Endothelial cell of umbilical vein (primary cell): Measurements from ENCODE around the gene ZNF234. TPM values are rescaled to one million over a fixed set of nuclear protein-coding genes. Genes with fewer than 3 reads are reported as not detected.

Experiments
- BruUV-seq: library from RNA; stranded (reverse); fragments of 400-500 nt; replicated peaks from 2 replicates; lab custom pipeline; 2021; lab: Mats Ljungman, UMichigan
- CTCF ChIA-PET: fragments of 300-600, 350-600 bp; sonication (Branson Sonifier 250); formaldehyde crosslinking; loops from one replicate; lab custom pipeline; 2021; ENCODE audit warnings: antibody characterized with exemption, inconsistent platforms; lab: Charles Lee
- POLR2A ChIA-PET: fragments of 300-600, 350-600 bp; sonication (Branson Sonifier 250); formaldehyde crosslinking; loops from one replicate; lab custom pipeline; 2021; ENCODE audit warnings: antibody characterized with exemption, inconsistent platforms; lab: Charles Lee
- DNase-seq: peaks from one replicate; pipeline ENCODE4 v3.0.0-alpha.2; 2011; ENCODE audit warnings: low read depth, low spot score
- FAIRE-seq: peaks from 2 replicates; lab custom pipeline; 2011; peaks lifted over from hg19 to GRCh38; lab: Jason Lieb, UNC
- H2AFZ ChIP-seq: 2 replicates; pipeline ENCODE4 v1.6.0; 2012; ENCODE audit warnings: low read depth, low read length, control low read depth, inconsistent platforms
- H3K27ac ChIP-seq: 2 replicates; pipeline ENCODE4 v1.5.1; 2011; ENCODE audit warnings: low read depth, mild to moderate bottlenecking, control low read depth, low read length, moderate library complexity; ENCODE audit not compliant: insufficient read depth
- H3K27me3 ChIP-seq, 2 experiments: 2 replicates each; pipeline versions ENCODE4 v1.6.0 to v1.6.1; 2011; ENCODE audit warnings: low read length in 2 of 2, mixed read lengths in 1 of 2; ENCODE audit not compliant: control insufficient read depth in 2 of 2, insufficient read depth in 2 of 2
- H3K36me3 ChIP-seq, 2 experiments: 2 replicates in 1 of 2; 3 replicates in 1 of 2; pipeline ENCODE4 v1.5.1; 2011; ENCODE audit warnings: low read length in 2 of 2, mild to moderate bottlenecking in 1 of 2, moderate library complexity in 1 of 2; ENCODE audit not compliant: control insufficient read depth in 2 of 2, insufficient read depth in 2 of 2; ENCODE audit errors: extremely low read depth in 1 of 2
- H3K4me1 ChIP-seq: 3 replicates; pipeline ENCODE4 v1.5.1; 2011; ENCODE audit warnings: mild to moderate bottlenecking, low read length; ENCODE audit not compliant: control insufficient read depth, insufficient read depth; ENCODE audit errors: extremely low read depth
- H3K4me2 ChIP-seq: 2 replicates; pipeline ENCODE4 v1.6.1; 2011; ENCODE audit warnings: low read length, control low read depth, mixed read lengths; ENCODE audit not compliant: insufficient read depth
- H3K4me3 ChIP-seq, 3 experiments: fragments of 200-600 bp in 1 of 3; sonication (generic), shearing (Covaris generic) in 1 of 3; replicated peaks in 1 of 3; 2 replicates each; pipeline ENCODE4 v1.5.1; 2011 to 2016; ENCODE audit warnings: control low read depth in 3 of 3, low read length in 3 of 3, mild to moderate bottlenecking in 2 of 3, inconsistent platforms in 1 of 3, low read depth in 1 of 3, moderate library complexity in 1 of 3; ENCODE audit not compliant: insufficient read depth in 1 of 3
- H3K79me2 ChIP-seq: 2 replicates; pipeline ENCODE4 v1.6.0; 2012; ENCODE audit warnings: low read length, inconsistent platforms; ENCODE audit not compliant: control insufficient read depth, insufficient read depth
- H3K9ac ChIP-seq: replicated peaks from 2 replicates; pipeline ENCODE3; 2011; ENCODE audit warnings: low read length, control low read depth; ENCODE audit not compliant: insufficient read depth; ENCODE audit errors: extremely low read depth
- H3K9me1 ChIP-seq: replicated peaks from 3 replicates; pipeline ENCODE4 v1.6.0; 2011; ENCODE audit warnings: mild to moderate bottlenecking, low read length; ENCODE audit not compliant: control insufficient read depth, insufficient read depth; ENCODE audit errors: extremely low read depth
- H3K9me3 ChIP-seq: replicated peaks from 2 replicates; pipeline ENCODE4 v1.5.1; 2012; ENCODE audit warnings: low read length, inconsistent platforms; ENCODE audit not compliant: control insufficient read depth, insufficient read depth
- H4K20me1 ChIP-seq: replicated peaks from 2 replicates; pipeline ENCODE3; 2011; ENCODE audit warnings: mild to moderate bottlenecking, low read length; ENCODE audit not compliant: control insufficient read depth, insufficient read depth; ENCODE audit errors: extremely low read depth
- EZH2 ChIP-seq: IDR thresholded peaks from 2 replicates; pipeline ENCODE4 v1.6.1; 2012; ENCODE audit warnings: borderline replicate concordance, low read depth, mild to moderate bottlenecking, moderate library complexity, low read length, inconsistent platforms; ENCODE audit not compliant: severe bottlenecking
- FOS ChIP-seq: IDR thresholded peaks from 2 replicates; pipeline ENCODE4 v1.6.1; 2011; ENCODE audit warnings: mild to moderate bottlenecking, low read length, moderate library complexity, borderline replicate concordance; ENCODE audit not compliant: insufficient read depth
- JUN ChIP-seq: IDR thresholded peaks from 2 replicates; pipeline ENCODE4 v1.6.1; 2011; ENCODE audit warnings: borderline replicate concordance, low read depth; ENCODE audit not compliant: insufficient read length, insufficient read depth
- POLR2A ChIP-seq: IDR thresholded peaks from 2 replicates; pipeline ENCODE4 v1.6.1; 2012; ENCODE audit warnings: low read depth, mild to moderate bottlenecking, control low read depth, low read length
- POLR2AphosphoS5 ChIP-seq: IDR thresholded peaks from 2 replicates; pipeline ENCODE4 v1.6.1; 2012; ENCODE audit warnings: low read depth, mild to moderate bottlenecking, control low read depth, low read length, moderate library complexity; ENCODE audit not compliant: insufficient read depth
- dilution Hi-C: fragments of 300-500 bp; cut with MboI; formaldehyde crosslinking; loops from one replicate; pipeline ENCODE4 v1.15.0; 2019; ENCODE audit warnings: low sequenced_read_pairs; ENCODE audit not compliant: extremely low pct_ligation_motif_present
- intact Hi-C: fragments of 100-400 bp; cut with micrococcal nuclease; formaldehyde crosslinking; loops from one replicate; pipeline ENCODE4 v1.10.0; 2022
- polyA plus RNA-seq, 4 experiments: library from polyadenylated mRNA; depleted of rRNA in 3 of 4; stranded (reverse) in 3 of 4; unstranded in 1 of 4; fragments of >200 nt; gene quantifications; 2 replicates each; pipeline versions ENCODE4 v1.2.1 to v1.2.3, GENCODE V29; 2011 to 2012; ENCODE audit warnings: missing spikeins in 1 of 4
- total RNA-seq: library from RNA; stranded (reverse); gene quantifications from 2 replicates; pipeline ENCODE4 v1.2.3, GENCODE V29; 2021

ZNF234 gene
- total and polyA plus RNA-seq, 2 donors (not counting 3 experiments of a cell fraction or from before 2014, with no cell fraction given): 2.5 to 11.9 TPM

DNA sequence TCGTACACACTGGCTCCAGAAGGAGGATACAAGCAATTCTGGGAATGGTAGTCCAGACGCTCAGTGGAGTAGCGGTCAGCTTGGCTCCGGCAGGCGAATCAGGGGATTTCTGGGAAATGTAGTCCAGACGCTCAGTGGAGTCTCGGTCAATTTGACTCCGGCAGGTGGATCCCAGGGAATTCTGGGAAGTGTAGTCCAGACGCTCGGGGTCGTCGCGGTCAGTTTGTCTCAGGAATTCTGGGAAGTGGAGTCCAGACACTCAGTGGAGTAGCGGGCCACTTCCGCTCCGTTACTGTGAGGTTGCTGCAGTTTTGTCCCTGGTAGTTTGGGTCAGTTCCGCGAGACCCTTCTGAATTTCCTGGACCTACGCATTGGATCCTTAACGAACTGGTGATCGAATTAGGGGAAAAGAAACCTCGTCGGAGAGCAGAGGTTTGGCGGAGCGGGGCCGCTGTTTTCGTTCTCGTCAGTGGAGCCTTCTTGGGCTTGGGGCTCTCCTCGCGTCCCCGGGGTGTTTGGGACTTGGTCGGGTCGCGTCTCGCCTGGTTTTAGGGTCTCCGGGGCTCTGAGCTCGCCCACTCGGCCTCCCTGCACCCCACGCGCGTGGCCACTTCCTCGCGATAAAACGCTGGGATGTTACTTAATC is 28.1 kb upstream of the ZNF234 start, which contains the start of gene ZNF225:
ZNF225 (plus strand) TSS at position 262 of the 646 bp plus-strand sequence. CDS start 2,429 bp downstream, outside the sequence.
- Histone ChIP-seq H3K36me3 (peaks cover 0 to 2% of the 10 kb centered on the region in 2 experiments), H3K27me3 (no peaks in the 10 kb centered on the region), H3K9me1 (no peaks in the 10 kb centered on the region), H3K27ac (peak within 1 kb of the TSS; percentile 32), H3K79me2 (no peaks in the 10 kb centered on the region), H2AFZ (peak within 1 kb of the TSS; percentile 87), H3K4me1 (peaks cover 6% of the 10 kb centered on the region), H3K4me2 (peak within 1 kb of the TSS; percentile 92), H3K9ac (peak within 1 kb of the TSS; percentile 70), H3K4me3 (peak within 1 kb of the TSS; percentile 80 to 94 (median 84)), H4K20me1 (no peaks in the 10 kb centered on the region), H3K9me3 (peaks cover 3% of the 10 kb centered on the region)
- FAIRE-seq (peak; percentile 99), DNase-seq (peak; percentile 98)
- BruUV-seq: TSS peak; percentile 53
- CTCF ChIA-PET: interaction anchor here (1.1 kb wide), 1 partner anchor 178 kb away, joined by 3 read pairs; the partner anchor contains the start of gene ZNF45
- POLR2A ChIA-PET: interaction anchor here (1.1 kb wide), 1 partner anchor 109 kb away, joined by 3 read pairs; no protein-coding TSS in a partner anchor
- dilution Hi-C loops: no loop called here
- intact Hi-C loops: loop anchor here (1.0 to 10.0 kb wide), 16 partner anchors 19 to 387 kb away; partner anchors contain the start of genes SMG9, ZNF112, ZNF155 and ZNF180
- TF ChIP-seq FOS: no peak
- peak; percentile 85 for TF ChIP-seq POLR2A
- TF ChIP-seq POLR2AphosphoS5: peak; percentile 66
- no peak for TF ChIP-seq JUN
- no peak for TF ChIP-seq EZH2
